ENCODE measurements around the gene OR2J3. TPM values are rescaled to one million over a fixed set of nuclear protein-coding genes. Genes with fewer than 3 reads are reported as not detected.
"Not testable (repeated sequence)": the region's sequence is repeated elsewhere in the genome, so short reads cannot be mapped to it uniquely, and the experiment has no call there.

Gene OR2J3
- total RNA-seq, 1 experiment from 2014 or later: not detected

DNA sequence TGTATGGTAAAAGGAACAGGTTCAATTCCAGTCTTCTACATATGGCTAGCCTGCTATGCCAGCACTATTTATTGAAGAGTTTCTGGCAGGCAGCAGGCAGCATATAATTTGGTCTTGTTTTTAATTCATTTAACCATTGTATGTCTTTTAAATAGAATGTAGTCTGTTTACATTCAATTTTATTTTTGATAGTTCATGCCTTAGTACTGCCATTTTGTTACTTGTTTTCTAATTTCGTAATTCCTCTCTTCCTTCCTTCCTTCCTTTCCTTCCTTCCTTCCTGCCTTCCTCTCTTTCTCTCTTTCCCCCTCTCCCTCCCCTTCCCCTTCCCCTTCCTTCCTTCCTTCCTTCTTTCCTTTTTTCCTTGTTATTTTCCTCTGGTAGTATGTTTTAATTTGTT, 45.2 kb downstream of the OR2J3 start:
- H2BK12ac ChIP-seq (ENCODE audit: insufficient read length, low read depth, low read length): no peak overlapping the region
- no peak overlapping the region for H3K27ac ChIP-seq (ENCODE audit: insufficient read length, low read depth, low read length)
- TF ChIP-seq CTCF (conservative IDR thresholded peaks at IDR 0.05): no peak
- no peak overlapping the region for H3K56ac ChIP-seq (ENCODE audit: insufficient read length, low read depth, low read length)
- no peak overlapping the region for H2BK120ac ChIP-seq (ENCODE audit: low read depth, low read length, poor library complexity, severe bottlenecking)
- H3K4me1 ChIP-seq (ENCODE audit: insufficient read depth, low read length): no peaks in the 10 kb centered on the region
- H3K27ac Mint-ChIP-seq: no peak overlapping the region
- no peak overlapping the region for H3K23ac ChIP-seq (ENCODE audit: insufficient read length, low read depth, low read length)
- no peaks in the 10 kb centered on the region for H3K27me3 ChIP-seq (ENCODE audit: insufficient read depth, low read length)
- no peaks in the 10 kb centered on the region for H3K36me3 Mint-ChIP-seq (ENCODE audit: insufficient read depth in 1 of 3, low read depth in 3 of 3)
- H3K4me2 ChIP-seq (ENCODE audit: insufficient read depth, insufficient read length, low read length): no peak overlapping the region
- H3K18ac ChIP-seq (ENCODE audit: insufficient read length, low read depth, low read length): no peak overlapping the region
- no peak overlapping the region for H4K91ac ChIP-seq (ENCODE audit: insufficient read length, low read depth, low read length)
- no peak overlapping the region for H2BK15ac ChIP-seq (ENCODE audit: low read depth, low read length)
- no peak overlapping the region for H2AFZ ChIP-seq (ENCODE audit: low read length)
- no peak for DNase-seq
- H4K5ac ChIP-seq (ENCODE audit: insufficient read length, low read depth, low read length): no peak overlapping the region
- H3K9me3 Mint-ChIP-seq: peaks cover 0 to 3% of the 10 kb centered on the region in 2 experiments; a peak in 2 of 5 replicates
- H3K27me3 Mint-ChIP-seq (ENCODE audit: low read depth): no peaks in the 10 kb centered on the region; the same call in 1 of the 2 replicates
- no peaks in the 10 kb centered on the region for H3K79me2 ChIP-seq (ENCODE audit: insufficient read depth, low read length)
- H3K14ac ChIP-seq (ENCODE audit: insufficient read depth, low read length): no peak overlapping the region
- H3K23me2 ChIP-seq (ENCODE audit: insufficient read length, low read depth, low read length, poor library complexity, severe bottlenecking): no peaks in the 10 kb centered on the region
- H4K8ac ChIP-seq (replicated peaks; ENCODE audit: insufficient read length, low read depth, low read length): no peak overlapping the region
- H3K9me3 ChIP-seq (ENCODE audit: control insufficient read depth, low read depth, low read length): no peaks in the 10 kb centered on the region
- no peak overlapping the region for H3K4ac ChIP-seq (ENCODE audit: low read depth, low read length)
- H3T11ph ChIP-seq (ENCODE audit: low read length): no peak overlapping the region
- no peaks in the 10 kb centered on the region for H4K20me1 ChIP-seq (ENCODE audit: control insufficient read depth, insufficient read depth, insufficient read length)
- no peaks in the 10 kb centered on the region for H3K79me1 ChIP-seq (ENCODE audit: insufficient read depth, low read depth, low read length, poor library complexity, severe bottlenecking)
- H3K9ac ChIP-seq (ENCODE audit: extremely low read depth, insufficient read length, low read length): no peak overlapping the region
- no peak overlapping the region for H3K4me3 Mint-ChIP-seq
- H2BK20ac ChIP-seq (ENCODE audit: low read depth, low read length, poor library complexity, severe bottlenecking): no peak overlapping the region
- no peaks in the 10 kb centered on the region for H3K4me1 Mint-ChIP-seq
- H2AK5ac ChIP-seq (ENCODE audit: insufficient read length, low read length): no peak overlapping the region
- no peak overlapping the region for H2BK5ac ChIP-seq (ENCODE audit: insufficient read length, low read length)
- WGBS (ENCODE audit: extremely low coverage, insufficient read length, low lambda C conversion rate): no CpG with 5 or more reads among the region's 1 CpG

DNA sequence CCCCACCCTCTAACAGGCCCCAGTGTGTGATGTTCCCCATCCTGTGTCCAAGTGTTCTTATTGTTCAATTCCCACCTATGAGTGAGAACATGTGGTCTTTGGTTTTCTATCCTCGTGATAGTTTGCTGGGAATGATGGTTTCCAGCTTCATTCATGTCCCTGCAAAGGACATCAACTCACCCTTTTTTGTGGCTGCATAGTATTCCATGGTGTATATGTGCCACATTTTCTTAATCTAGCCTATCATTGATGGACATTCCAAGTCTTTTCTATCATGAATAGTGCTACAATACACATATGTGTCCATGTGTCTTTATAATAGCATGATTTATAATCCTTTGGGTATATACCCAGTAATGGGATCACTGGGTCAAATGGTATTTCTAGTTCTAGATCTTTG, 47.3 kb downstream of the OR2J3 start:
- not testable (repeated sequence) for H3K56ac ChIP-seq (ENCODE audit: insufficient read length, low read depth, low read length); H3K14ac ChIP-seq (ENCODE audit: insufficient read depth, low read length); H2BK12ac ChIP-seq (ENCODE audit: insufficient read length, low read depth, low read length); H3K9me3 ChIP-seq (ENCODE audit: control insufficient read depth, low read depth, low read length); H3K27me3 Mint-ChIP-seq (ENCODE audit: low read depth); H2BK5ac ChIP-seq (ENCODE audit: insufficient read length, low read length); H3K27me3 ChIP-seq (ENCODE audit: insufficient read depth, low read length); H3K18ac ChIP-seq (ENCODE audit: insufficient read length, low read depth, low read length); H3K27ac Mint-ChIP-seq; H3T11ph ChIP-seq (ENCODE audit: low read length); H3K4me1 ChIP-seq (ENCODE audit: insufficient read depth, low read length); H3K79me1 ChIP-seq (ENCODE audit: insufficient read depth, low read depth, low read length, poor library complexity, severe bottlenecking); H2BK20ac ChIP-seq (ENCODE audit: low read depth, low read length, poor library complexity, severe bottlenecking); H2BK120ac ChIP-seq (ENCODE audit: low read depth, low read length, poor library complexity, severe bottlenecking); H3K4me3 Mint-ChIP-seq; H3K23me2 ChIP-seq (ENCODE audit: insufficient read length, low read depth, low read length, poor library complexity, severe bottlenecking); DNase-seq; H2AK5ac ChIP-seq (ENCODE audit: insufficient read length, low read length); H2AFZ ChIP-seq (ENCODE audit: low read length); H4K91ac ChIP-seq (ENCODE audit: insufficient read length, low read depth, low read length); H3K36me3 Mint-ChIP-seq (ENCODE audit: insufficient read depth in 1 of 3, low read depth in 3 of 3); H4K5ac ChIP-seq (ENCODE audit: insufficient read length, low read depth, low read length); H4K20me1 ChIP-seq (ENCODE audit: control insufficient read depth, insufficient read depth, insufficient read length); H3K79me2 ChIP-seq (ENCODE audit: insufficient read depth, low read length); H3K27ac ChIP-seq (ENCODE audit: insufficient read length, low read depth, low read length); H3K9me3 Mint-ChIP-seq; H4K8ac ChIP-seq (replicated peaks; ENCODE audit: insufficient read length, low read depth, low read length); H3K4me2 ChIP-seq (ENCODE audit: insufficient read depth, insufficient read length, low read length); H3K9ac ChIP-seq (ENCODE audit: extremely low read depth, insufficient read length, low read length); H3K4me1 Mint-ChIP-seq; H3K4ac ChIP-seq (ENCODE audit: low read depth, low read length); H3K23ac ChIP-seq (ENCODE audit: insufficient read length, low read depth, low read length); H2BK15ac ChIP-seq (ENCODE audit: low read depth, low read length)
- WGBS (ENCODE audit: extremely low coverage, insufficient read length, low lambda C conversion rate): no CpG with 5 or more reads among the region's 1 CpG

All from H9 (cell line).